NCI-H82 treated with DMSO at 0.1 percent for 48 hours (cell line): Measurements from ENCODE around the gene DIABLO.

Source experiments
- DNase-seq: peaks from one replicate; lab custom pipeline; 2025; ENCODE audit not compliant: unreplicated experiment; lab: John Stamatoyannopoulos, UW

DIABLO gene

GRCh38 chr12:122159882-122160281 is 66.0 kb downstream of the DIABLO start:
- no peak for DNase-seq

GRCh38 chr12:122158700-122159285 is 67.1 kb downstream of the DIABLO start:
- no peak for DNase-seq
